Coronary artery (tissue), 2 donors: ENCODE data around the gene TECTA.
"Not testable (repeated sequence)": the region's sequence is repeated elsewhere in the genome, so short reads cannot be mapped to it uniquely, and the experiment has no call there.

Experiments used
- DNase-seq: peaks from one replicate; pipeline ENCODE4 v3.0.0-alpha.2; 2017; ENCODE audit warnings: low spot score
- H3K27ac ChIP-seq, 2 donors: fragments of 200-600 bp; sonication (generic); one replicate each; pipeline ENCODE4 v1.5.1; 2016 to 2019
- H3K4me3 ChIP-seq: fragments of 200-600 bp; sonication (generic); 2 replicates; pipeline ENCODE4 v1.5.1; 2016; ENCODE audit warnings: mild to moderate bottlenecking, moderate library complexity
- TF ChIP-seq, protein P1 (sequence below): fragments of 200-600 bp; sonication (generic); IDR thresholded peaks from one replicate; pipeline ENCODE4 v1.5.1; 2019; ENCODE audit warnings: antibody characterized with exemption

The TECTA gene

DNA sequence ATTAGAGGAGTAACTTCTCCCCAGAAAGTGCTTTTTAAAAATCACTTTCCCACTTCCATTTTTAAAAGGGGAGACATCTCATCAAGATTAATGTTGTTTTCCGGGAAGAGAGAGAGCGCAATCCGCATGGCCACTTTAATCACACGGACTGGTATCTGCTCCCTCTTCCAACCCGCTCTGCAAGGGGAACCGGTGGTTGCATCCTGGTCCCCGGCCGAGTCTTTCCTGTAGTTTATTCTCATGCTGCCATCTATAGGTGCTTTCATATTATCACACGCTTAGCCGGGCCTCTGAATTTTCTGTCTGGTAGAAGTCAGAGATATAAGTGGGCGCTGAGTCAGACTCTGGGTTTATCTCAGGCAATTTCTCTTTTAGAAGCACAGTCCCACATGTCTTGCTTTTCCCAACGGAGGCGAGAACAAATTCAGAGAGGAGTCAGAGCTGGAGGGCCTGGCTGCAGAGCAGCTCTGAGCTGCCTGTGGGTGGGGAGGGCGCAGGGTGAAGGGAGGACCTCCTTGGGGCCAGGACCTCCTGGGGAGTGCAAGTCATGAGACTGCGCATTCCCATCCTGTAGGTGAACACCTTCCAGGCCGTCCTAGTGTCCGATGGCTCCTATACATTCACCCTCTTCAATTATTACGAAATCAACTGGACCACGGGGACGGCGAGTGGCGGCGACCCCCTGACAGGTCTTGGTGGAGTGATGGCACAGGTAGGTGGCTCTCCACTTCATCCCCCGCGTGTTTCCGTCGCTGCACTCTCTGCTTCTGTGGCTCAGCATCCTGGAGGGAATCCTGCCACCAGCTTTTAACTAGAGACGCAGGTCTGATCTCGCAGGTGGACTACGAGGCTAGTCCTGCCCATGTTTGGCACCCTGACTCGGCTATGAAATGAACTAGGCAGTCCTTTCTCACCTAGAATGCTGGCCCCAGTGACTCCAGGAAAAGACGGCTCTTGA is 11.7 kb downstream of the TECTA start:
- TF ChIP-seq, protein P1, sequence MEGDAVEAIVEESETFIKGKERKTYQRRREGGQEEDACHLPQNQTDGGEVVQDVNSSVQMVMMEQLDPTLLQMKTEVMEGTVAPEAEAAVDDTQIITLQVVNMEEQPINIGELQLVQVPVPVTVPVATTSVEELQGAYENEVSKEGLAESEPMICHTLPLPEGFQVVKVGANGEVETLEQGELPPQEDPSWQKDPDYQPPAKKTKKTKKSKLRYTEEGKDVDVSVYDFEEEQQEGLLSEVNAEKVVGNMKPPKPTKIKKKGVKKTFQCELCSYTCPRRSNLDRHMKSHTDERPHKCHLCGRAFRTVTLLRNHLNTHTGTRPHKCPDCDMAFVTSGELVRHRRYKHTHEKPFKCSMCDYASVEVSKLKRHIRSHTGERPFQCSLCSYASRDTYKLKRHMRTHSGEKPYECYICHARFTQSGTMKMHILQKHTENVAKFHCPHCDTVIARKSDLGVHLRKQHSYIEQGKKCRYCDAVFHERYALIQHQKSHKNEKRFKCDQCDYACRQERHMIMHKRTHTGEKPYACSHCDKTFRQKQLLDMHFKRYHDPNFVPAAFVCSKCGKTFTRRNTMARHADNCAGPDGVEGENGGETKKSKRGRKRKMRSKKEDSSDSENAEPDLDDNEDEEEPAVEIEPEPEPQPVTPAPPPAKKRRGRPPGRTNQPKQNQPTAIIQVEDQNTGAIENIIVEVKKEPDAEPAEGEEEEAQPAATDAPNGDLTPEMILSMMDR, result no peak
- no peak overlapping the region for H3K27ac ChIP-seq
- no peak overlapping the region for H3K4me3 ChIP-seq
- DNase-seq, result no peak

DNA sequence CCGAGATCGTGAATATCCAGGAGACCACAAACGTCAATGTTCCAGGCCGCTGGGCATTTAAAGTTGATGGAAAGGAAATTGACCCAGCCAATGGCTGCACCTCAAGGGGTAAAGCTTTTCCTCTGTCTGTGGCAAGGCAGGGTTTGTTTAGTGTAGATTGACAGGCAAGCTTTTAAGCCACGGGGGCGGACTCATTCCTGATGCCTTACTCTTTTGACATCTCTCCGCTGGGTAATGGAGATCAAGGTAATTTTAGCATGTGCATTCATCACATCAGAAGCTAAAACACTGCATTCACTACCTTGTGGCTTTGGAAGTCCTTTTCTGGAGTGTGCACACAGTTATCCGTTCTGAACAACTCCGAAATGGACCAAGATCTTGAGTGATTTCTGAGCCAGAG is 12.6 kb downstream of the TECTA start:
- no peak overlapping the region for H3K4me3 ChIP-seq
- TF ChIP-seq, protein P1, result no peak
- DNase-seq, result no peak
- no peak overlapping the region for H3K27ac ChIP-seq

DNA sequence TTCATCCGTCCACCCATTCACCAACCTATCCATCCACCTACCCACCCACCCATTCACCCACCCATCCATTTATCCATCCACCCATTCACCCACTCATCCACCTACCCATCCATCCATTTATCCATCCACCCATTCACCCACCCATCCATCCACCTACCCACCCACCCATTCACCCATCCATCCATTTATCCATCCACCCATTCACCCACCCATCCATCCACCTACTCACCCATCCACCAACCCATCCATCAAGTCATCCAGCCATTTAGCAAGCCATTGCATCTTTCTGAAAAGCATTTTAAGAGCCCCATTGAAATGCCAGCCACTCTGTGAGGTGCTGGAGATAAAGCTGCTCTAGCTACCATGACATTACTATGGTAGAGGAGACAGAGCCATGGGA is 14.0 kb downstream of the TECTA start:
- not testable (repeated sequence) for H3K27ac ChIP-seq, H3K4me3 ChIP-seq, DNase-seq

DNA sequence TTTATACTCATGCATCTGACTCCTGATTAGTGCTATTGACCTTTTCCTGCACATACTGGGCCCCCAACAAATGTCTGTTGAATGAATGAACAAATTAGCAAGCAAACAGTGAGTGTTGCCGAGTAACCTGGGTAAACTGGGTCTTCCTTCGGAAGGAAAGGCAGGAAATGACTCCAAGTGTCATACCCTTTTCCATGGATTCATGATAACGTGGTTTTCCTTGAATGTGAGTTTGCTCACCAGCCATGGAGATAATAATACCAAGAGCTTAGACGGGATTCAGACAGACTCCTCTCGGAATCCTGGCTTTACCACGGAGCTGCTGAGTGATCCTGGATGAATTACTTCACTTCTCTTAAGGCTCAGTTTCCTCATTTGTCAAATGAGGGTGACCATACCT is 16.7 kb downstream of the TECTA start:
- Histone ChIP-seq H3K4me3 (no peak overlapping the region), H3K27ac (no peak overlapping the region)
- TF ChIP-seq, protein P1, result no peak
- DNase-seq, result no peak

DNA sequence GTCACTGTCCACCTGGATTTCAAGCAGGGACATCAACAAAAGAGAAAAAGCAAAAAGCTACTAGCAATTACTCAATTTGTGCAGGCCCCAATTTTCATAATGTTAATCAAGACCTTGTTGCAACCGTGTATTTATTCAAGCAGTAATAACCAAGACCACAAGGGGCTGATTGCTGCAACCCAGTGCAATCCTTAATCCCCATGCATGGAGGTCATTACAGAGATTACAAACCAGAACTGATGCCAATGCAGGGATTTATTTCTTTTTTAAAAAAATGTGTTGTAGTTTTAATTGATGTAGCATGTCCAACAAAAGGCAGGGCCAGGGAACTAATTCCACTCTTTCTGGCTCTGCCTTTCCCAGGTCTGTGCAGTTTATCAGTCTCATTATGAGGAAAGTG is 18.4 kb downstream of the TECTA start:
- Histone ChIP-seq H3K4me3 (no peak overlapping the region), H3K27ac (no peak overlapping the region)
- TF ChIP-seq, protein P1, result no peak
- DNase-seq, result no peak

DNA sequence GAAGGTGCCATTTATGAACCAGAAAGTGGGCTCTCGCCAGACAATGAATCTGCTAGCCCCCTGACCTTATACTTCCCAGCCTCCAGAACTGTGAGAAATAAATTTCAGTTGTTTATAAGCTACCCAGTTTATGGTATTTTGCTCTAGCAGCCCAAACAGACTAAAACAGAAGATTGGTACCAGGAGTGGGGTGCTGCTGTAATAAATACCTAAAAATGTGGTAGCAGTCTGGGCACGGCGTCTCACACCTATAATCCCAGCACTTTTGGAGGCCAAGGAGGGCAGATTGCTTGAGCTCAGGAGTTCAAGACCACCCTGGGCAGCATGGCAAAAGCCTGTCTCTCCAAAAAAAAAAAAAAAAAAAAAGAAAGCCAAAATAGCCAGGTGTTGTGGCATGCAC is 21.3 kb downstream of the TECTA start:
- no peak overlapping the region for H3K27ac ChIP-seq
- no peak for DNase-seq
- TF ChIP-seq, protein P1, result no peak
- no peak overlapping the region for H3K4me3 ChIP-seq

DNA sequence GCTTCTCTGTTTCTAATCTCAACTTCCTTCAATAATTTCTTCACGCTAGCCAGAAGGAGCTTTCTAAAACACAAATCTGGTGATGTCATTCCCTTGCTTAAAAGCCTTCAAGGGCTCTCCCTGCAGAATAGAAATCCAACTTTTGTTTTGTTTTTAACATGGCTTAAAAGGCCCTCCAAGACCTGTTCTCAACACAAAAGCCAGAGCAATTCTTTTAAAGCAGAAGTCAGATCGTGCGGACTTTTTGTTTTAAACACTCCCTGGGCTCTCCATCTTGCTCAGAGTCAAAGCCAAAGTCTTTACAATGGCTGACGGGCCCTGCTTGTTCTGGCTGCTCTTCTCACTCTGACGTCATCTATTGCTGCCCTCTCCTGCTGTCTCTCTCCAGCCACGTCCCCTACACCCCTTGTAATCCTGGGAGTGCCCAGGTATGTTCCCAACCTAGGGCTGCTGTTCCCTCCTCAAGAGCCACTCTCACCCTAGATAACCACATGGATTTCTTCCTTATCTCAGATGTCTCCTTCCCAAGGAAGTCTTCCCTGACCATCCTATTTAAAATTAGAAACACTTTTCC is 22.5 kb downstream of the TECTA start:
- no peak overlapping the region for H3K4me3 ChIP-seq
- TF ChIP-seq, protein P1, result no peak
- DNase-seq, result no peak
- H3K27ac ChIP-seq, result no peak overlapping the region
